ENCODE results near the gene PRR16. TPM values are rescaled to one million over a fixed set of nuclear protein-coding genes. Genes with fewer than 3 reads are reported as not detected.

Gene PRR16
- polyA plus RNA-seq, 6 donors from 2014 or later = 0.14 to 0.29 TPM; not detected in 4

GRCh38 chr5:120582635-120583034 is 118.5 kb downstream of the PRR16 start:
- DNase-seq = no peak
- Mint-ChIP-seq H3K27ac (no peak overlapping the region), H3K36me3 (no peaks in the 10 kb centered on the region), H3K4me1 (no peaks in the 10 kb centered on the region), H3K27me3 (no peaks in the 10 kb centered on the region), H3K4me3 (no peak overlapping the region), H3K9me3 (peaks cover 0 to 11% (median 3%) of the 10 kb centered on the region in 7 donors)
- ATAC-seq (ENCODE audit: low read depth in 2 of 2) = no peak

DNA sequence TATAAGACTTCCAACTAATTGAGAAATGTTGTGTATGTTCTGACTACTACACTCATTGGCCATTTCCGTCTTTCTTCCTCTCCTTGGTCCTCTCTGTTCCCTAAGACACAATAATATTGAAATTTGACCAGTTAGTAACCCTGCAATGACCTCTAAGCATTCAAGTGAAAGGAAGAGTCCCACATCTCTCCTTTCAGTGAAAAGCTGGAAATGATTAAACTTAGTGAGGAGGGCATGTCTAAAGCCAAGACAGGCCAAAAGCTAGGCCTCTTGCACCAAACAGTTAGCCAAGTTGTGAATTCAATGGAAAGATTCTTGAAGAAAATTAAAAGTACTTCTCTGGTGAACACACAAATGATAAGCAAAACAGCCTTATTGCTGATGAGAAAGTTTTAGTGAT is 122.5 kb downstream of the PRR16 start:
- no peaks in the 10 kb centered on the region for H3K36me3 Mint-ChIP-seq
- no peak overlapping the region for H3K4me3 Mint-ChIP-seq
- ATAC-seq (ENCODE audit: low read depth in 2 of 2) = no peak
- no peaks in the 10 kb centered on the region for H3K27me3 Mint-ChIP-seq
- DNase-seq = no peak
- H3K9me3 Mint-ChIP-seq = peaks cover 0 to 6% (median 3%) of the 10 kb centered on the region in 7 donors
- no peak overlapping the region for H3K27ac Mint-ChIP-seq
- no peaks in the 10 kb centered on the region for H3K4me1 Mint-ChIP-seq

DNA sequence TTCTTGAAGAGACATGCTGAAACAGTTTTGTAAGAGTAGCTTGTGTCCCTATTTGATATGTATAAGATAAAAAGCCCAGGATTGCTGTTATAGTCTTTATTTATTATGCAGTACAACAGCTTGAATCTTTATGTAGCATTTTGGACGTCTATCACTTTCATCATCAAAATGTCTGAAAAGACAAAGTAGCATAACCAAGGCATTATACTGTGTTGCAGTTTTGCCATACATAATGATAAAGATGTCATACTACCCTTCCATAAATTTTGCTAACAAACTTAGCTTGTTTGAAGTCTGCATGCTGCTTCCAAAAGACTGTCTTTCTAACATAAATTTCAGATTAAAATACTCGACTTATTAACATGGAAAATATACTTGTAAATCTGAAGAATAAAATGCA is 127.8 kb downstream of the PRR16 start:
- ATAC-seq (ENCODE audit: low read depth in 2 of 2) = no peak
- no peaks in the 10 kb centered on the region for H3K4me1 Mint-ChIP-seq
- peaks cover 0 to 8% (median 5%) of the 10 kb centered on the region in 7 donors for H3K9me3 Mint-ChIP-seq
- no peaks in the 10 kb centered on the region for H3K27me3 Mint-ChIP-seq
- H3K36me3 Mint-ChIP-seq = no peaks in the 10 kb centered on the region
- H3K27ac Mint-ChIP-seq = no peak overlapping the region
- no peak overlapping the region for H3K4me3 Mint-ChIP-seq
- DNase-seq = no peak

- no peaks in the 10 kb centered on the region for H3K4me1 Mint-ChIP-seq
- H3K4me3 Mint-ChIP-seq = no peak overlapping the region
- DNase-seq (no peak), ATAC-seq (ENCODE audit: low read depth in 2 of 2) (no peak)
- H3K27me3 Mint-ChIP-seq = no peaks in the 10 kb centered on the region
- no peaks in the 10 kb centered on the region for H3K36me3 Mint-ChIP-seq
- peaks cover 0 to 20% (median 3%) of the 10 kb centered on the region in 7 donors for H3K9me3 Mint-ChIP-seq
- no peak overlapping the region for H3K27ac Mint-ChIP-seq
These were observed 135.5 kb downstream of the PRR16 start for GRCh38 chr5:120599576-120599975.

- DNase-seq (no peak), ATAC-seq (ENCODE audit: low read depth in 2 of 2) (no peak)
- Mint-ChIP-seq H3K36me3 (no peaks in the 10 kb centered on the region), H3K9me3 (peaks cover 0 to 20% (median 3%) of the 10 kb centered on the region in 7 donors), H3K27ac (no peak overlapping the region), H3K4me3 (no peak overlapping the region), H3K4me1 (no peaks in the 10 kb centered on the region), H3K27me3 (no peaks in the 10 kb centered on the region)
These were observed 136.5 kb downstream of the PRR16 start for GRCh38 chr5:120600639-120601038.

GRCh38 chr5:120602033-120602432 is 137.9 kb downstream of the PRR16 start:
- no peaks in the 10 kb centered on the region for H3K36me3 Mint-ChIP-seq
- H3K27ac Mint-ChIP-seq = no peak overlapping the region
- ATAC-seq (ENCODE audit: low read depth in 2 of 2) (no peak), DNase-seq (no peak)
- H3K4me3 Mint-ChIP-seq = no peak overlapping the region
- no peaks in the 10 kb centered on the region for H3K4me1 Mint-ChIP-seq
- no peaks in the 10 kb centered on the region for H3K27me3 Mint-ChIP-seq
- H3K9me3 Mint-ChIP-seq = peaks cover 0 to 20% (median 3%) of the 10 kb centered on the region in 7 donors

GRCh38 chr5:120604884-120605283 is 140.8 kb downstream of the PRR16 start:
- Mint-ChIP-seq H3K36me3 (no peaks in the 10 kb centered on the region), H3K27ac (no peak overlapping the region), H3K9me3 (peaks cover 0 to 20% (median 3%) of the 10 kb centered on the region in 7 donors), H3K4me3 (no peak overlapping the region), H3K4me1 (no peaks in the 10 kb centered on the region), H3K27me3 (no peaks in the 10 kb centered on the region)
- DNase-seq (no peak), ATAC-seq (ENCODE audit: low read depth in 2 of 2) (no peak)

- no peak overlapping the region for H3K4me3 Mint-ChIP-seq
- H3K27ac Mint-ChIP-seq = no peak overlapping the region
- H3K36me3 Mint-ChIP-seq = no peaks in the 10 kb centered on the region
- H3K4me1 Mint-ChIP-seq = no peaks in the 10 kb centered on the region
- H3K9me3 Mint-ChIP-seq = peaks cover 0 to 21% (median 3%) of the 10 kb centered on the region in 7 donors
- no peaks in the 10 kb centered on the region for H3K27me3 Mint-ChIP-seq
- no peak for DNase-seq
- no peak for ATAC-seq (ENCODE audit: low read depth in 2 of 2)
These were observed 141.4 kb downstream of the PRR16 start for GRCh38 chr5:120605325-120606079.

DNA sequence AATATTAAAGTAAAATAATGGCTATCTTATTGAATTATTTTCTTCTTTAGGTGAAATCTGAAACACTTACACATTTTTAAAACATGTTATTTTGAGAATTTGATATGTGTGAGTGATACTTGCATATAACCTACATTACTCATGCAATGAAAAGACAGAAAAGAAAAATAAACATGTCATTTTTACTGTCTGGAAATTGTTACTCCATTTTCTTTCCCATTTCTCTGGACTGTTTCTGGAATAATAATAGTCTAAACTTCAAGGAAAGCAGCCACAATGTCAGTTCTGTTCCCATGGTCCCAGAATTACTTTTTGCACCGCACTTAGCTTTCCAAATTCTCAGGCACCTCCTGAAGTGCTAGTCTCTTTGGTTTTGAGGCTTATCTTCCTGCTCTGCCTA is 145.5 kb downstream of the PRR16 start:
- H3K4me3 Mint-ChIP-seq = no peak overlapping the region
- no peak for DNase-seq
- H3K9me3 Mint-ChIP-seq = peaks cover 0 to 7% (median 2%) of the 10 kb centered on the region in 7 donors
- no peaks in the 10 kb centered on the region for H3K4me1 Mint-ChIP-seq
- no peak overlapping the region for H3K27ac Mint-ChIP-seq
- no peaks in the 10 kb centered on the region for H3K36me3 Mint-ChIP-seq
- no peak for ATAC-seq (ENCODE audit: low read depth in 2 of 2)
- no peaks in the 10 kb centered on the region for H3K27me3 Mint-ChIP-seq

DNA sequence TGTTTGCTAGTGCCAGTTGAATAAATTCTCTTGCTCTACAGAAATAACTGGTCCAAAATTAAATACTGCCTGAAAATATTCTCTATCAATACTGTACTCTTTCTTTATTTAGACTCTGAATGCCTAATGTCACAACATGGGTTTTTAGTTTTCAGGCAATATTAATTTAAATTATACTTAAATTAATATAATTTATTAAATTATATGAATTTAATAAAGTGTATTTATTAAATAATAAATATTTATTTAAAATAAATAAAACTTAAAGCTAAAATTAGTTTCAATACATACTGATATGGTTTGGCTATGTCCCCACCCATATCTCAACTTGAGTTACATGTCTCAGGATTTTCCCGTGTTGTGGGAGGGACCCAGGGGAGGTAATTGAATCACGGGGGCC is 146.0 kb downstream of the PRR16 start:
- no peak overlapping the region for H3K4me3 Mint-ChIP-seq
- no peak for ATAC-seq (ENCODE audit: low read depth in 2 of 2)
- peaks cover 0 to 7% (median 2%) of the 10 kb centered on the region in 7 donors for H3K9me3 Mint-ChIP-seq

DNA sequence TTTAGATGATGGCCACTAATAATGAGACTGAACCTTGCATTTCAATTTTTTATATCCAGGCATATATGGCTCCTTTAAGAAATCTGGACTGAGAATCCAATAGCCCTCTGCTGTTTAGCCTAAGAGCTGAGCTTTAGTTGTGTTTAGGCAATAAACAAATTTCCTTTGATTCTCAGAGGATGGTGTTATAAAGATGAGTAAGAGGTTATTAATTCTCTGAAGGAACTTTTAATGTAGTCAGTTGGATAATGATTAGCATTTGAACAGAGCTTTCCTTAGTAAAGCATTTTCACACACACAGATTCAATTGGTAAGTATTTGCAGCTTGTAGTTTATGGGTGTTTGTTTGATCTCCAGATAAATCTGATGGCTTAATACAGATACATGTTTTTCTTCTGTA is 149.6 kb downstream of the PRR16 start:
- Mint-ChIP-seq H3K27ac (no peak overlapping the region), H3K36me3 (no peaks in the 10 kb centered on the region), H3K4me3 (no peak overlapping the region), H3K27me3 (no peaks in the 10 kb centered on the region), H3K9me3 (peaks cover 0 to 7% (median 2%) of the 10 kb centered on the region in 7 donors), H3K4me1 (no peaks in the 10 kb centered on the region)
- DNase-seq = no peak
- ATAC-seq (ENCODE audit: low read depth in 2 of 2) = no peak

More for the DNA sequence above, 146.0 kb downstream of the PRR16 start:
- peak overlapping the region in 1 of 6 donors; percentile 75 for H3K27ac Mint-ChIP-seq
- H3K27me3 Mint-ChIP-seq = no peaks in the 10 kb centered on the region
- H3K36me3 Mint-ChIP-seq = no peaks in the 10 kb centered on the region
- H3K4me1 Mint-ChIP-seq = no peaks in the 10 kb centered on the region
- DNase-seq = no peak

DNA sequence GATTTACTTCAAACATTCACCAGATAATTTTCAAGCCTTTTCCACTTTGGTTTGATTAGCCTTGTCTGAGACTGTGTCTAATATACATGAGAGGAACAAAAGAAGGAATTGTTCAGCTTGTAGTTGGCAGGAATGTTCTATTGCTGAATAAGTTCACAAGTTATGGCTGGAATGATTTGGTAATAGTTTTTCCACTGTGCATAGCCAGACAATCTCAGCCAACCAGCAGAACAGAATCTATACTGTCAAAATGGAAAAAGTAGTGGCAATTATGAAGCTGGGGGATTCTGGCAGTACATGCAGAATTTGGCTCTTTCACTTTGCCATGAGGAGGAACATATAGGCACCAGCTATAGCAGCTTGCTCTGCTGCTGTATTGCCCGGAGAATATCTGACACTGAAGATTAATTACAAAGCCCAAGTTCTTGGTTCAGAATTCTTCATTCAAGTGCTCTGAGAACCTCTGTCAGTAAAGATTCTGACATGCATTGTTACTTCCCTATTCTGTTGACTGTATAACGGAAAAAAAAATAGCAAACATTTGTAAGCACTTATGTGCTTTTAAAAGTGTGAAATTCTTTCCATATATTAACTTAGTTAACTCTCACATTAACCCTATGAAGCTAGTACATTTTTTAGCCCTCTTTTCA is 150.6 kb downstream of the PRR16 start:
- no peak overlapping the region for H3K4me3 Mint-ChIP-seq
- ATAC-seq (ENCODE audit: low read depth in 2 of 2) = no peak

DNA sequence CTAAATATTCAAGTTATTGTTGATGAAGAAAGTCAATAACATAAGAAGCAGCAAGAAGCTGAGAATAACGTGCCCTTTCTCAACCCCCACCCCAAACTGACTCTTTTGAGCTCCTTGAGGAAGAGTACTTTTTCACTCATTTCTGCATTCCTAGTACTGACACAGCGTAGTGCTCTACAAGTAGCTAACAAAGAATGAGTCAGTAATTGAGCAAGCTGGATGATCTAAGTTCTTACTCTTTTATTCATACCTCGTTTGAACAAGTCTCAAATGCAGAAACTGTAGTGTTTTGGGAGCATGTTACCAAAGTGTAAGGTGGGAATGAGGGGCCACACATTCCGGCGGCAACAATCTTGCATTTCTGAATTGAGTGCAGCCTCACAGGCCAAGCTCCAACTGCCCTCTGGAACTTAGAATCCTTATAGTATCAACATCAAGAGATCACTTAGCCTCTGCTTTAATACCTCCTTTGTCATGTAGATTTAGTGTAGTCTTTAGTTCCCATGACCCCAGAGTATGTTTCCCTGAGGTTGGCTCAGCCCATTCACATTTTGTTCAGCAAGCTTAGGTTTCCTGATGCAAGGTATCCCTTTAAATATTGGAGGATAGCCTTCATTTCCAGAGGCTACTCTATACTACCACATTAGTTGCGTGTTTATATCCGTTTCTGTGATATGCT is 152.0 kb downstream of the PRR16 start:
- H3K9me3 Mint-ChIP-seq = peaks cover 0 to 4% (median 0%) of the 10 kb centered on the region in 7 donors
- no peak overlapping the region for H3K4me3 Mint-ChIP-seq

More for the DNA sequence above, 150.6 kb downstream of the PRR16 start:
- Mint-ChIP-seq H3K9me3 (peaks cover 0 to 7% (median 2%) of the 10 kb centered on the region in 7 donors), H3K27me3 (no peaks in the 10 kb centered on the region), H3K36me3 (no peaks in the 10 kb centered on the region), H3K4me1 (no peaks in the 10 kb centered on the region), H3K27ac (no peak overlapping the region)
- DNase-seq = no peak

DNA sequence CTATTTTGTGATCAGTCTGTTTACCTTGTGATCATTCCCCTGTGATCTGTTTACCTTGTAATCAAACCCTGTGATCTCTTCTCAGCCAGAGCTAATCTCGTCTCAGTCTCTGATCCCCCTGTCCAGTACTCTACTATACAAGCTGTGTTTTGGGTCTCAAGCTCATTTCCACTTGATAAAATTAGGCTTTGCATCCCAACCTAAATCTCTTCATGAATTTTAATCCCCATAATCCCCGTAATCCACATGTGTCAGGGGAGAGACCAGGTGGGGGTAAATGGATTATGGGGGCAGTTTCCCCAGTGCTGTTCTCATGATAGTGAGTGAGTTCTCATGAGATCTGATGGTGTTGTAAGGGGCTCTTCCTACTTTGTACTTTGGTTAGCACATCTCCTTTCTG is 157.2 kb downstream of the PRR16 start:
- no peaks in the 10 kb centered on the region for H3K4me1 Mint-ChIP-seq
- no peak overlapping the region for H3K4me3 Mint-ChIP-seq
- no peaks in the 10 kb centered on the region for H3K27me3 Mint-ChIP-seq
- H3K9me3 Mint-ChIP-seq = peaks cover 0 to 5% (median 0%) of the 10 kb centered on the region in 7 donors
- DNase-seq (no peak), ATAC-seq (ENCODE audit: low read depth in 2 of 2) (no peak)
- H3K36me3 Mint-ChIP-seq = no peaks in the 10 kb centered on the region
- no peak overlapping the region for H3K27ac Mint-ChIP-seq

More for the DNA sequence above, 152.0 kb downstream of the PRR16 start:
- Mint-ChIP-seq H3K27me3 (no peaks in the 10 kb centered on the region), H3K36me3 (no peaks in the 10 kb centered on the region), H3K27ac (peak overlapping the region in 1 of 6 donors; percentile 39), H3K4me1 (no peaks in the 10 kb centered on the region)
- DNase-seq = no peak
- ATAC-seq (ENCODE audit: low read depth in 2 of 2) = no peak

Data from naive B cell (primary cell).